Right lobe of liver (tissue), 6 donors: ENCODE data around the gene MYOG. TPM values are rescaled to one million over a fixed set of nuclear protein-coding genes. Genes with fewer than 3 reads are reported as not detected.
A peak's percentile ranks its signal among the peaks of the same experiment; 100 is the strongest.

Experiments
- ATAC-seq, 4 donors: fragments of 200-7000 bp; cut with Tn5 transposase; one replicate each; pipeline ENCODE4 v1.9.1; 2020; ENCODE audit warnings: mild to moderate bottlenecking in 4 of 4, moderate library complexity in 4 of 4
- DNase-seq, 3 donors: peaks; one replicate each; pipeline ENCODE4 v3.0.0-alpha.2; 2020
- H3K27ac ChIP-seq, 3 donors: fragments of 200-600 bp; one replicate each; pipeline ENCODE4 v1.8.0; 2022
- H3K27me3 ChIP-seq, 2 donors: fragments of 200-600 bp; one replicate each; pipeline ENCODE4 v1.8.0; 2022
- H3K36me3 ChIP-seq, 4 donors: fragments of 200-600 bp; sonication (generic) in 1 of 4; one replicate each; pipeline versions ENCODE4 v1.5.1 to v1.8.0; 2017 to 2022; ENCODE audit warnings: control low read depth in 1 of 4
- H3K4me1 ChIP-seq, 4 donors: fragments of 200-600 bp; sonication (generic) in 1 of 4; one replicate each; pipeline versions ENCODE4 v1.5.1 to v1.8.0; 2017 to 2022; ENCODE audit warnings: control low read depth in 1 of 4
- H3K4me3 ChIP-seq, 3 donors: fragments of 200-600 bp; one replicate each; pipeline ENCODE4 v1.8.0; 2022
- H3K9me3 ChIP-seq, 4 donors: fragments of 200-600 bp; sonication (generic) in 1 of 4; one replicate each; pipeline versions ENCODE4 v1.5.1 to v1.8.0; 2017 to 2022; ENCODE audit warnings: control low read depth in 1 of 4
- CTCF ChIP-seq, 4 donors: fragments of 200-600 bp in 3 of 4; fragments of 450-650 bp in 1 of 4; IDR thresholded peaks; one replicate each; pipeline versions ENCODE4 v1.5.1 to v1.8.0; 2016 to 2022; ENCODE audit warnings: antibody characterized with exemption in 4 of 4, mild to moderate bottlenecking in 2 of 4
- POLR2A ChIP-seq: fragments of 450-650 bp; IDR thresholded peaks from one replicate; pipeline ENCODE4 v1.6.1; 2017; ENCODE audit warnings: antibody characterized with exemption, mild to moderate bottlenecking
- WGBS: methylation state at CpG from one replicate; pipeline ENCODE4 v1.1.6; 2018; ENCODE audit warnings: low coverage, low lambda C conversion rate; ENCODE audit not compliant: insufficient coverage; ENCODE audit errors: missing lambda C conversion rate; 5-methylcytosine and 5-hydroxymethylcytosine counted together
- intact Hi-C, 2 donors: fragments of 100-400 bp; cut with DNase I; formaldehyde crosslinking; loops; one replicate each; pipeline versions ENCODE4 v1.11.2 to v1.14.1; 2022
- total RNA-seq, 6 experiments: library from RNA; depleted of rRNA in 2 of 6; stranded (reverse); fragments of >200 nt in 2 of 6; fragmentation: NEBNext Ultra II Directional in 3 of 6; extraction: Animal tissue kit (Norgen Biotek cat#: 25700) in 3 of 6; gene quantifications; one replicate each; pipeline versions ENCODE4 v1.1.0 to v1.2.4, GENCODE V29; 2016 to 2023
- donor health status: DM: no; HTN: yes; CAD: no.
- donor health status: DM: no; HTN: no; CAD: no.
- donor health status: DM: no; HTN: no; CAD: no.
- donor health status: DM: no; HTN: yes; CAD: no.
- donor health status: DM: no; HTN: yes; CAD: no.

MYOG gene
- total RNA-seq, 6 experiments from 2014 or later: not detected

- H3K4me1 ChIP-seq: peaks cover 0 to 13% (median 2%) of the 10 kb centered on the region in 4 donors
- peak in 3 of 4 donors; percentile 17 to 27 (median 23) for ATAC-seq
Measured at GRCh38 chr1:203129501-203130231, 43.9 kb upstream of the MYOG start.

GRCh38 chr1:203128716-203129500, 43.1 kb upstream of the MYOG start:
- Histone ChIP-seq H3K4me1 (peaks cover 0 to 13% (median 2%) of the 10 kb centered on the region in 4 donors), H3K36me3 (no peaks in the 10 kb centered on the region), H3K4me3 (peak overlapping the region in 1 of 3 donors; percentile 47), H3K9me3 (no peaks in the 10 kb centered on the region), H3K27ac (no peak overlapping the region), H3K27me3 (peaks cover 0 to 5% of the 10 kb centered on the region in 2 donors)
- DNase-seq (no peak), ATAC-seq (peak in 1 of 4 donors; percentile 5)
- intact Hi-C loops: no loop called here
- WGBS: 67% methylated on average over 3 of the region's 29 CpGs
- TF ChIP-seq CTCF (IDR thresholded peaks at IDR 0.05) (no peak), POLR2A (no peak)

More at GRCh38 chr1:203129501-203130231, 43.9 kb upstream of the MYOG start:
- WGBS: 17% methylated on average over 4 of the region's 7 CpGs
- intact Hi-C loops: no loop called here
- Histone ChIP-seq H3K27me3 (peaks cover 0 to 5% of the 10 kb centered on the region in 2 donors), H3K4me3 (no peak overlapping the region), H3K27ac (no peak overlapping the region), H3K9me3 (no peaks in the 10 kb centered on the region), H3K36me3 (no peaks in the 10 kb centered on the region)
- TF ChIP-seq CTCF (IDR thresholded peaks at IDR 0.05) (no peak), POLR2A (no peak)
- DNase-seq: peak in 2 of 3 donors; percentile 54 to 59

- TF ChIP-seq CTCF (IDR thresholded peaks at IDR 0.05) (no peak), POLR2A (no peak)
- Histone ChIP-seq H3K9me3 (no peaks in the 10 kb centered on the region), H3K4me3 (peak overlapping the region in 2 of 3 donors; percentile 12 to 47), H3K36me3 (no peaks in the 10 kb centered on the region), H3K27me3 (peaks cover 0 to 5% of the 10 kb centered on the region in 2 donors), H3K4me1 (peaks cover 0 to 13% (median 2%) of the 10 kb centered on the region in 4 donors), H3K27ac (no peak overlapping the region)
- WGBS: 20% methylated on average over 1 of the region's 7 CpGs
- ATAC-seq (no peak), DNase-seq (no peak)
- intact Hi-C loops: no loop called here
Measured at GRCh38 chr1:203128431-203128715, 42.6 kb upstream of the MYOG start.

- intact Hi-C loops: no loop called here
- Histone ChIP-seq H3K27me3 (peaks cover 0 to 5% of the 10 kb centered on the region in 2 donors), H3K9me3 (no peaks in the 10 kb centered on the region), H3K4me3 (peak within 1 kb of the TSS; percentile 12 to 47 (median 23)), H3K4me1 (peaks cover 0 to 13% (median 2%) of the 10 kb centered on the region in 4 donors), H3K27ac (no peak within 1 kb of the TSS), H3K36me3 (no peaks in the 10 kb centered on the region)
- peak; percentile 81 to 92 (median 88) for ATAC-seq
- TF ChIP-seq POLR2A (no peak), CTCF (IDR thresholded peaks at IDR 0.05) (no peak)
- WGBS: 0% methylated on average over 9 of the region's 51 CpGs
- peak; percentile 66 to 81 (median 73) for DNase-seq
Measured at GRCh38 chr1:203127666-203128430, 42.0 kb upstream of the MYOG start, which contains the start of gene ADORA1. ADORA1 (plus strand) TSS chr1:203127726; CDS start chr1:203128842, 1,116 bp downstream.
